Parathyroid adenoma (tissue), 2 donors: ENCODE measurements around the gene ZBTB43.

ENCODE experiments used
- H2AFZ ChIP-seq: fragments of 300-600 bp; sonication (generic); one replicate; pipeline ENCODE4 v1.7.0; 2017; ENCODE audit warnings: antibody characterized with exemption, mild to moderate bottlenecking
- H3K27ac ChIP-seq: fragments of 300-600 bp; sonication (generic); one replicate; pipeline ENCODE4 v1.7.0; 2017
- H3K27me3 ChIP-seq: fragments of 300-600 bp; sonication (generic); one replicate; pipeline ENCODE4 v1.7.0; 2017; ENCODE audit warnings: low read length; ENCODE audit not compliant: control insufficient read depth, insufficient read depth
- H3K36me3 ChIP-seq: fragments of 300-600 bp; sonication (generic); one replicate; pipeline ENCODE4 v1.7.0; 2017; ENCODE audit warnings: low read length; ENCODE audit not compliant: control insufficient read depth, insufficient read depth
- H3K4me1 ChIP-seq: fragments of 300-600 bp; sonication (generic); one replicate; pipeline ENCODE4 v1.7.0; 2017; ENCODE audit warnings: control low read depth
- H3K4me2 ChIP-seq: fragments of 300-600 bp; sonication (generic); one replicate; pipeline ENCODE4 v1.7.0; 2017; ENCODE audit warnings: low read length
- H3K4me3 ChIP-seq: fragments of 300-600 bp; sonication (generic); one replicate; pipeline ENCODE4 v1.7.0; 2017; ENCODE audit warnings: low read depth, low read length
- H3K79me2 ChIP-seq: fragments of 300-600 bp; sonication (generic); one replicate; pipeline ENCODE4 v1.7.0; 2017; ENCODE audit warnings: control low read depth
- H3K9ac ChIP-seq: fragments of 300-600 bp; sonication (generic); one replicate; pipeline ENCODE4 v1.7.0; 2017; ENCODE audit warnings: mild to moderate bottlenecking
- H3K9me3 ChIP-seq: fragments of 300-600 bp; sonication (generic); one replicate; pipeline ENCODE4 v1.7.0; 2017; ENCODE audit warnings: low read length; ENCODE audit not compliant: control insufficient read depth
- CTCF ChIP-seq: fragments of 300-600 bp; sonication (generic); IDR thresholded peaks from one replicate; pipeline ENCODE4 v1.7.0; 2017; ENCODE audit warnings: antibody characterized with exemption, mild to moderate bottlenecking
- donor health status: primary hyperparathyroidism.

The ZBTB43 gene

GRCh38 chr9:126830827-126831226 lies 26.0 kb downstream of the ZBTB43 start:
- Histone ChIP-seq H3K9ac (no peak overlapping the region), H3K4me2 (no peak overlapping the region), H3K79me2 (peaks cover 10% of the 10 kb centered on the region), H3K36me3 (no peaks in the 10 kb centered on the region), H3K4me1 (no peaks in the 10 kb centered on the region), H2AFZ (no peak overlapping the region), H3K9me3 (no peaks in the 10 kb centered on the region), H3K27ac (no peak overlapping the region), H3K4me3 (no peak overlapping the region), H3K27me3 (no peaks in the 10 kb centered on the region)
- no peak for TF ChIP-seq CTCF

DNA sequence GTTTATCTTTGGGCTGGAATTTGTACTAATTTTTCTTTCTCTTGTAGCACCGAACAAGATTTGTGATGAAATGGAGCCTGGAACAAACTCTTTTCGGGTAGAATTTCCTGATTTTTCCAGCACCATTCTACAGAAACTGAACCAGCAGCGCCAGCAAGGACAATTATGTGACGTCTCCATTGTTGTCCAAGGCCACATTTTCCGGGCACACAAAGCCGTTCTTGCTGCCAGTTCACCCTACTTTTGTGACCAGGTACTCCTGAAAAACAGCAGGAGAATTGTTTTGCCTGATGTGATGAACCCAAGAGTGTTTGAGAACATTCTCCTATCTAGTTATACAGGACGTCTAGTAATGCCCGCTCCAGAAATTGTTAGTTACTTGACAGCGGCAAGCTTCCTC lies 27.6 kb downstream of the ZBTB43 start:
- TF ChIP-seq CTCF = no peak
- peaks cover 2% of the 10 kb centered on the region for H3K79me2 ChIP-seq
- no peak overlapping the region for H3K4me2 ChIP-seq
- H3K4me3 ChIP-seq = no peak overlapping the region
- no peaks in the 10 kb centered on the region for H3K36me3 ChIP-seq
- H2AFZ ChIP-seq = no peak overlapping the region
- H3K4me1 ChIP-seq = no peaks in the 10 kb centered on the region
- no peaks in the 10 kb centered on the region for H3K9me3 ChIP-seq
- no peaks in the 10 kb centered on the region for H3K27me3 ChIP-seq
- no peak overlapping the region for H3K27ac ChIP-seq
- no peak overlapping the region for H3K9ac ChIP-seq

GRCh38 chr9:126833020-126833419 lies 28.2 kb downstream of the ZBTB43 start:
- Histone ChIP-seq H3K4me2 (no peak overlapping the region), H3K9me3 (no peaks in the 10 kb centered on the region), H3K4me1 (no peaks in the 10 kb centered on the region), H2AFZ (no peak overlapping the region), H3K27me3 (no peaks in the 10 kb centered on the region), H3K79me2 (peaks cover 2% of the 10 kb centered on the region), H3K36me3 (no peaks in the 10 kb centered on the region), H3K27ac (no peak overlapping the region), H3K4me3 (no peak overlapping the region), H3K9ac (no peak overlapping the region)
- no peak for TF ChIP-seq CTCF

DNA sequence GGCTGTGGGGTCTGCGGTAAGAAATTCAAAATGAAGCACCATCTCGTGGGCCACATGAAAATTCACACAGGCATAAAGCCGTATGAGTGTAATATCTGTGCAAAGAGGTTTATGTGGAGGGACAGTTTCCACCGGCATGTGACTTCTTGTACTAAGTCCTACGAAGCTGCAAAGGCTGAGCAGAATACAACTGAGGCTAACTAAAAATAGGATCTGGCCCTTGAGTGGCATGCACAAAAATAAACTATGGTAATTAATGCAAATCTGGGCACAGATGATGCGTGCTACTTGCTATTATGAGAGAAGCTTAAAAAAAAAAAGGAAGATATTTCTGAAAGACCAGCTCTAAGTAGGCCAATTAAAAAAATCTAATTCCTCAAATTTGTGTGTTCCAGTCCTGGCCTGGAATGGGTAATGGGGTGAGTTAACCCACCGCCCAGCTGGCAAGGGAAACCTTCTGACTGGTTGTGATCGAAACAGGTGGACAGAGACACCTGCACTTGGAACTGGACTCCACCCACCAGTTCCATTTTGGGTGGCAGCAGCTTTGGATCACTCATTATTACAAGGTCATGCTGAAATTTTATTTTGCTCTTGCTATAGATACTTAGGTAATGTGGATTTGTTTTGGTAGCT lies 29.0 kb downstream of the ZBTB43 start:
- no peak overlapping the region for H3K27ac ChIP-seq
- no peak overlapping the region for H3K4me2 ChIP-seq
- no peak for TF ChIP-seq CTCF
- H3K27me3 ChIP-seq = no peaks in the 10 kb centered on the region
- peaks cover 2% of the 10 kb centered on the region for H3K79me2 ChIP-seq
- no peak overlapping the region for H2AFZ ChIP-seq
- H3K4me1 ChIP-seq = no peaks in the 10 kb centered on the region
- no peaks in the 10 kb centered on the region for H3K9me3 ChIP-seq
- H3K4me3 ChIP-seq = no peak overlapping the region
- H3K9ac ChIP-seq = no peak overlapping the region
- no peaks in the 10 kb centered on the region for H3K36me3 ChIP-seq

DNA sequence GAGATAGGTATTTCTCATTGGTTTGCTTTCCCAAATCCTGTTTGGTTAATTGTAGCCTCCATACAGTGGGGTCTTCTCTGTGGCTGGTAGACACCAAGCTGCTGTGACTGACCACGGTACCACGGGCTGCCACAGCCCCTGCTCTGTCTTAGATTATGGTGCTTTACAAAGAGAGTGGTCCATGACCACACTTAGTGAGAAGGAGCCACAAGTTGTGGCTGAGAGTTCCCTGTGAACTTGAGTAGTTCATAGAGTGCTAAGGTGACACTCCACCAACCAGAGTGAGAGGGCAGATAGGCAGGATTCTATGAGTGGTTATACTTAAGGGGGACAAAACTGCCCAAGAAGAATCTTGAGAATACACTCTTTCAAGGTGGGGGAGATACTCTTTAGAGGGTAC lies 29.8 kb downstream of the ZBTB43 start:
- no peak for TF ChIP-seq CTCF
- H3K4me1 ChIP-seq = no peaks in the 10 kb centered on the region
- H3K27me3 ChIP-seq = no peaks in the 10 kb centered on the region
- H3K4me2 ChIP-seq = no peak overlapping the region
- no peak overlapping the region for H2AFZ ChIP-seq
- no peak overlapping the region for H3K27ac ChIP-seq
- no peaks in the 10 kb centered on the region for H3K9me3 ChIP-seq
- peaks cover 2% of the 10 kb centered on the region for H3K79me2 ChIP-seq
- no peaks in the 10 kb centered on the region for H3K36me3 ChIP-seq
- H3K4me3 ChIP-seq = no peak overlapping the region
- H3K9ac ChIP-seq = no peak overlapping the region
